H9 (cell line): Measurements from ENCODE around the gene NT5C2. TPM values are rescaled to one million over a fixed set of nuclear protein-coding genes. Genes with fewer than 3 reads are reported as not detected.

Experiments used
- DNase-seq: peaks from one replicate; pipeline ENCODE4 v3.0.0-alpha.2; 2017
- H2AFZ ChIP-seq: one replicate; pipeline ENCODE4 v1.6.1; 2013; ENCODE audit warnings: mild to moderate bottlenecking, low read length, control low read depth, moderate library complexity
- H2AK5ac ChIP-seq: 2 replicates; pipeline ENCODE4 v1.6.1; 2013; ENCODE audit warnings: low read length, control low read depth, mixed read lengths; ENCODE audit not compliant: insufficient read length
- H2BK120ac ChIP-seq: one replicate; pipeline ENCODE4 v1.6.1; 2013; ENCODE audit warnings: low read depth, mild to moderate bottlenecking, low read length, control low read depth, inconsistent platforms; ENCODE audit not compliant: poor library complexity, severe bottlenecking
- H2BK12ac ChIP-seq: 2 replicates; pipeline ENCODE4 v1.6.1; 2013; ENCODE audit warnings: low read length, control low read depth, mixed read lengths, low read depth; ENCODE audit not compliant: insufficient read length
- H2BK15ac ChIP-seq: 2 replicates; pipeline ENCODE4 v1.6.1; 2013; ENCODE audit warnings: low read depth, low read length, control low read depth
- H2BK20ac ChIP-seq: one replicate; pipeline ENCODE4 v1.6.1; 2013; ENCODE audit warnings: low read depth, mild to moderate bottlenecking, low read length, control low read depth, inconsistent platforms; ENCODE audit not compliant: poor library complexity, severe bottlenecking
- H2BK5ac ChIP-seq: 2 replicates; pipeline ENCODE4 v1.6.1; 2013; ENCODE audit warnings: low read length, control low read depth, mixed read lengths; ENCODE audit not compliant: insufficient read length
- H3K14ac ChIP-seq: 2 replicates; pipeline ENCODE4 v1.6.1; 2013; ENCODE audit warnings: low read length, control low read depth; ENCODE audit not compliant: insufficient read depth
- H3K18ac ChIP-seq: 2 replicates; pipeline ENCODE4 v1.6.1; 2013; ENCODE audit warnings: low read depth, mild to moderate bottlenecking, mixed read lengths, low read length, control low read depth; ENCODE audit not compliant: insufficient read length
- H3K23ac ChIP-seq: 2 replicates; pipeline ENCODE4 v1.6.1; 2013; ENCODE audit warnings: low read length, control low read depth, mixed read lengths, low read depth; ENCODE audit not compliant: insufficient read length
- H3K23me2 ChIP-seq: 2 replicates; pipeline ENCODE4 v1.6.1; 2013; ENCODE audit warnings: low read depth, mild to moderate bottlenecking, mixed read lengths, low read length, control low read depth; ENCODE audit not compliant: insufficient read length, poor library complexity, severe bottlenecking
- H3K27ac ChIP-seq: 2 replicates; pipeline ENCODE4 v1.5.1; 2013; ENCODE audit warnings: low read length, control low read depth, mixed read lengths, low read depth; ENCODE audit not compliant: insufficient read length
- H3K27me3 ChIP-seq: 2 replicates; pipeline ENCODE4 v1.6.1; 2013; ENCODE audit warnings: low read length, control low read depth, inconsistent platforms; ENCODE audit not compliant: insufficient read depth
- H3K4ac ChIP-seq: 2 replicates; pipeline ENCODE4 v1.6.1; 2013; ENCODE audit warnings: low read depth, mild to moderate bottlenecking, control low read depth, inconsistent platforms, low read length, moderate library complexity
- H3K4me1 ChIP-seq: 2 replicates; pipeline ENCODE4 v1.6.1; 2013; ENCODE audit warnings: low read length, control low read depth, inconsistent platforms; ENCODE audit not compliant: insufficient read depth
- H3K4me2 ChIP-seq: 2 replicates; pipeline ENCODE4 v1.6.1; 2013; ENCODE audit warnings: low read length, control low read depth, mixed read lengths; ENCODE audit not compliant: insufficient read length, insufficient read depth
- H3K56ac ChIP-seq: 2 replicates; pipeline ENCODE4 v1.6.1; 2013; ENCODE audit warnings: low read depth, mild to moderate bottlenecking, mixed read lengths, low read length, control low read depth; ENCODE audit not compliant: insufficient read length
- H3K79me1 ChIP-seq: 2 replicates; pipeline ENCODE4 v1.6.1; 2013; ENCODE audit warnings: low read depth, mild to moderate bottlenecking, moderate library complexity, low read length, control low read depth, inconsistent platforms; ENCODE audit not compliant: insufficient read depth, poor library complexity, severe bottlenecking
- H3K79me2 ChIP-seq: 2 replicates; pipeline ENCODE4 v1.6.1; 2013; ENCODE audit warnings: low read length, control low read depth, inconsistent platforms; ENCODE audit not compliant: insufficient read depth
- H3K9ac ChIP-seq: 2 replicates; pipeline ENCODE4 v1.6.1; 2013; ENCODE audit warnings: low read length, control low read depth, mixed read lengths; ENCODE audit not compliant: insufficient read length; ENCODE audit errors: extremely low read depth
- H3K9me3 ChIP-seq: one replicate; pipeline ENCODE4 v1.6.1; 2013; ENCODE audit warnings: low read depth, low read length, inconsistent platforms; ENCODE audit not compliant: control insufficient read depth
- H3T11ph ChIP-seq: one replicate; pipeline ENCODE4 v1.6.1; 2013; ENCODE audit warnings: mild to moderate bottlenecking, low read length, control low read depth, inconsistent platforms
- H4K20me1 ChIP-seq: one replicate; pipeline ENCODE4 v1.6.1; 2013; ENCODE audit not compliant: control insufficient read depth, insufficient read length, insufficient read depth
- H4K5ac ChIP-seq: 2 replicates; pipeline ENCODE4 v1.6.1; 2013; ENCODE audit warnings: low read depth, mild to moderate bottlenecking, mixed read lengths, low read length, control low read depth; ENCODE audit not compliant: insufficient read length
- H4K8ac ChIP-seq: replicated peaks from 2 replicates; pipeline ENCODE4 v1.6.1; 2013; ENCODE audit warnings: low read length, control low read depth, mixed read lengths, low read depth; ENCODE audit not compliant: insufficient read length
- H4K91ac ChIP-seq: 2 replicates; pipeline ENCODE4 v1.6.1; 2013; ENCODE audit warnings: low read depth, mild to moderate bottlenecking, moderate library complexity, mixed read lengths, low read length, control low read depth; ENCODE audit not compliant: insufficient read length
- H3K27ac Mint-ChIP-seq, 3 experiments: 2 replicates in 2 of 3; 3 replicates in 1 of 3; pipeline ENCODE4 v1.8.0; 2020 to 2021; ENCODE audit warnings: mixed read lengths in 3 of 3, mild to moderate bottlenecking in 1 of 3, moderate library complexity in 1 of 3
- H3K27me3 Mint-ChIP-seq: 2 replicates; pipeline ENCODE4 v1.8.0; 2021; ENCODE audit warnings: low read depth, mild to moderate bottlenecking, moderate library complexity, mixed read lengths
- H3K36me3 Mint-ChIP-seq, 3 experiments: 2 replicates in 2 of 3; 3 replicates in 1 of 3; pipeline ENCODE4 v1.8.0; 2020 to 2021; ENCODE audit warnings: low read depth in 3 of 3, mixed read lengths in 3 of 3; ENCODE audit not compliant: insufficient read depth in 1 of 3
- H3K4me1 Mint-ChIP-seq, 2 experiments: 2 replicates each; pipeline ENCODE4 v1.8.0; 2020; ENCODE audit warnings: mixed read lengths in 2 of 2
- H3K4me3 Mint-ChIP-seq, 2 experiments: 2 replicates in 1 of 2; 3 replicates in 1 of 2; pipeline ENCODE4 v1.8.0; 2020 to 2021; ENCODE audit warnings: mild to moderate bottlenecking in 2 of 2, mixed read lengths in 2 of 2, moderate library complexity in 1 of 2
- H3K9me3 Mint-ChIP-seq, 2 experiments: 2 replicates in 1 of 2; 3 replicates in 1 of 2; pipeline ENCODE4 v1.8.0; 2020; ENCODE audit warnings: mild to moderate bottlenecking in 2 of 2, mixed read lengths in 2 of 2, moderate library complexity in 1 of 2
- WGBS: extraction: QIAGEN DNeasy Blood & Tissue Kit; methylation state at CpG from one replicate; pipeline ENCODE4 v1.1.7; 2013; ENCODE audit warnings: missing lambda C conversion rate, low lambda C conversion rate, mixed read lengths; ENCODE audit not compliant: insufficient read length; ENCODE audit errors: extremely low coverage; 5-methylcytosine and 5-hydroxymethylcytosine counted together
- total RNA-seq: library from RNA; stranded (reverse); gene quantifications from 2 replicates; pipeline ENCODE4 v1.2.1, GENCODE V29; 2021
- TF ChIP-seq, protein P1 (sequence below): fragments of 200-600 bp; sonication (generic); conservative IDR thresholded peaks from 3 replicates; pipeline ENCODE4 v1.8.0; 2021; ENCODE audit warnings: antibody characterized with exemption, mild to moderate bottlenecking

NT5C2 gene
- total RNA-seq, 1 experiment from 2014 or later: 69.6 TPM

- Mint-ChIP-seq H3K27ac (peak overlapping the region in 2 of 3 experiments; percentile 52 to 53; a peak in 3 of 7 replicates), H3K4me1 (peaks cover 26% of the 10 kb centered on the region in 2 experiments), H3K4me3 (no peak overlapping the region), H3K9me3 (no peaks in the 10 kb centered on the region), H3K27me3 (no peaks in the 10 kb centered on the region), H3K36me3 (peaks cover 5 to 20% (median 9%) of the 10 kb centered on the region in 3 experiments)
- Histone ChIP-seq H2AFZ (no peak overlapping the region), H3K23ac (no peak overlapping the region), H2BK5ac (no peak overlapping the region), H4K20me1 (no peaks in the 10 kb centered on the region), H3K27me3 (no peaks in the 10 kb centered on the region), H3K4me2 (no peak overlapping the region), H3T11ph (no peak overlapping the region), H4K8ac (no peak overlapping the region), H2AK5ac (no peak overlapping the region), H2BK120ac (no peak overlapping the region), H3K4me1 (peaks cover 2% of the 10 kb centered on the region; the same call in 1 of the 2 replicates), H3K23me2 (no peaks in the 10 kb centered on the region), H3K79me1 (peaks cover 9% of the 10 kb centered on the region), H3K4ac (no peak overlapping the region), H2BK15ac (no peak overlapping the region), H4K91ac (no peak overlapping the region), H3K27ac (no peak overlapping the region), H3K79me2 (no peaks in the 10 kb centered on the region; the same call in 1 of the 2 replicates), H2BK20ac (no peak overlapping the region), H3K9me3 (no peaks in the 10 kb centered on the region), H3K9ac (no peak overlapping the region), H3K56ac (no peak overlapping the region), H3K14ac (no peak overlapping the region), H2BK12ac (no peak overlapping the region), H3K18ac (no peak overlapping the region), H4K5ac (no peak overlapping the region)
- DNase-seq: no peak
- WGBS: no CpG with 5 or more reads among the region's 3 CpGs
- TF ChIP-seq, protein P1, sequence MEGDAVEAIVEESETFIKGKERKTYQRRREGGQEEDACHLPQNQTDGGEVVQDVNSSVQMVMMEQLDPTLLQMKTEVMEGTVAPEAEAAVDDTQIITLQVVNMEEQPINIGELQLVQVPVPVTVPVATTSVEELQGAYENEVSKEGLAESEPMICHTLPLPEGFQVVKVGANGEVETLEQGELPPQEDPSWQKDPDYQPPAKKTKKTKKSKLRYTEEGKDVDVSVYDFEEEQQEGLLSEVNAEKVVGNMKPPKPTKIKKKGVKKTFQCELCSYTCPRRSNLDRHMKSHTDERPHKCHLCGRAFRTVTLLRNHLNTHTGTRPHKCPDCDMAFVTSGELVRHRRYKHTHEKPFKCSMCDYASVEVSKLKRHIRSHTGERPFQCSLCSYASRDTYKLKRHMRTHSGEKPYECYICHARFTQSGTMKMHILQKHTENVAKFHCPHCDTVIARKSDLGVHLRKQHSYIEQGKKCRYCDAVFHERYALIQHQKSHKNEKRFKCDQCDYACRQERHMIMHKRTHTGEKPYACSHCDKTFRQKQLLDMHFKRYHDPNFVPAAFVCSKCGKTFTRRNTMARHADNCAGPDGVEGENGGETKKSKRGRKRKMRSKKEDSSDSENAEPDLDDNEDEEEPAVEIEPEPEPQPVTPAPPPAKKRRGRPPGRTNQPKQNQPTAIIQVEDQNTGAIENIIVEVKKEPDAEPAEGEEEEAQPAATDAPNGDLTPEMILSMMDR: no peak
Observed at GRCh38 chr10:103154521-103155299, 38.4 kb downstream of the NT5C2 start.
